HG03066 (cell line): Measurements from ENCODE around the gene RALB.

ENCODE experiments used
- ATAC-seq: cut with Tn5 transposase; IDR thresholded peaks from one replicate; pipeline ENCODE4 v1.9.1; 2021; ENCODE audit warnings: low read depth; ENCODE audit not compliant: unreplicated experiment

Gene RALB

GRCh38 chr2:120330946-120331822 is 78.5 kb downstream of the RALB start:
- ATAC-seq, result no peak

- no peak for ATAC-seq
Observed at GRCh38 chr2:120331903-120332302, 79.3 kb downstream of the RALB start.

GRCh38 chr2:120332384-120332783 is 79.7 kb downstream of the RALB start:
- ATAC-seq, result no peak

- ATAC-seq, result no peak
Observed at GRCh38 chr2:120334068-120334467, 81.4 kb downstream of the RALB start.

- no peak for ATAC-seq
Observed at GRCh38 chr2:120336749-120337148, 84.1 kb downstream of the RALB start.

GRCh38 chr2:120338015-120338414 is 85.4 kb downstream of the RALB start:
- ATAC-seq, result no peak

GRCh38 chr2:120341977-120342376 is 89.3 kb downstream of the RALB start:
- ATAC-seq, result no peak

GRCh38 chr2:120342446-120342845 is 89.8 kb downstream of the RALB start:
- ATAC-seq, result no peak

- no peak for ATAC-seq
Observed at GRCh38 chr2:120343100-120343432, 90.4 kb downstream of the RALB start.

- no peak for ATAC-seq
Observed at GRCh38 chr2:120343433-120344105, 90.9 kb downstream of the RALB start.
